WTC11 (cell line): ENCODE measurements around the gene ANP32E.

ENCODE experiments used
- ATF3 ChIP-seq: sonication (generic); formaldehyde crosslinking; conservative IDR thresholded peaks from 2 replicates; pipeline ENCODE4 v1.8.1; 2022; ENCODE audit warnings: mild to moderate bottlenecking, missing genetic modification reagents
- CDX4 ChIP-seq: fragments of 250-450 bp; sonication (Bioruptor Pico); IDR thresholded peaks from 2 replicates; pipeline ENCODE4 v1.9.0; 2021; ENCODE audit warnings: moderate library complexity, mild to moderate bottlenecking, inconsistent platforms, borderline replicate concordance
- CTCF ChIP-seq: fragments of 200-600 bp; IDR thresholded peaks from 2 replicates; pipeline ENCODE4 v1.8.0; 2022; ENCODE audit warnings: antibody characterized with exemption
- E2F1 ChIP-seq: sonication (generic); formaldehyde crosslinking; IDR thresholded peaks from 2 replicates; pipeline ENCODE4 v1.8.0; 2022; ENCODE audit warnings: mild to moderate bottlenecking, missing genetic modification reagents
- SP1 ChIP-seq: sonication (generic); formaldehyde crosslinking; conservative IDR thresholded peaks from 2 replicates; pipeline ENCODE4 v1.8.1; 2022; ENCODE audit warnings: missing genetic modification reagents
- TCF7 ChIP-seq: sonication (generic); formaldehyde crosslinking; IDR thresholded peaks from 2 replicates; pipeline ENCODE4 v1.8.0; 2022; ENCODE audit warnings: mild to moderate bottlenecking, low read depth, missing genetic modification reagents, moderate library complexity
- ZNF263 ChIP-seq: sonication (generic); formaldehyde crosslinking; IDR thresholded peaks from 2 replicates; pipeline ENCODE4 v1.8.1; 2022; ENCODE audit warnings: low read depth, mild to moderate bottlenecking, moderate library complexity, missing genetic modification reagents
- ZNF512 ChIP-seq: sonication (generic); formaldehyde crosslinking; IDR thresholded peaks from 2 replicates; pipeline ENCODE4 v1.8.1; 2022; ENCODE audit warnings: missing genetic modification reagents, borderline replicate concordance

- no peak for TF ChIP-seq CTCF
- TF ChIP-seq CDX4 (CRISPR knock-in tag), result no peak
- TF ChIP-seq E2F1 (CRISPR knock-in tag), result no peak
- TF ChIP-seq ATF3 (CRISPR knock-in tag), result no peak
- TF ChIP-seq SP1, result peak; percentile 67
- no peak for TF ChIP-seq TCF7
- TF ChIP-seq ZNF512 (CRISPR knock-in tag), result no peak
- no peak for TF ChIP-seq ZNF263 (CRISPR knock-in tag)
Observed at GRCh38 chr1:150259758-150260669, 24.1 kb upstream of the ANP32E start.
